IMR-90 (cell line): ENCODE results near the gene SPACA5.

Source experiments
- MAZ ChIP-seq: IDR thresholded peaks from 2 replicates; pipeline ENCODE4 v1.6.1; 2012; ENCODE audit warnings: low read depth, mild to moderate bottlenecking, low read length, improper control_type of control experiment, moderate library complexity, borderline replicate concordance
- RCOR1 ChIP-seq: IDR thresholded peaks from 2 replicates; pipeline ENCODE4 v1.6.1; 2012; ENCODE audit warnings: mild to moderate bottlenecking, low read length, improper control_type of control experiment; ENCODE audit not compliant: insufficient replicate concordance
- SMC3 ChIP-seq: fragments of 150-350 bp; IDR thresholded peaks from 2 replicates; pipeline ENCODE4 v1.6.1; 2016; ENCODE audit warnings: low read depth, mild to moderate bottlenecking, antibody characterized with exemption, low read length, moderate library complexity
- TF ChIP-seq, protein P1 (sequence below): conservative IDR thresholded peaks from 2 replicates; pipeline ENCODE4 v1.5.1; 2012; ENCODE audit warnings: mild to moderate bottlenecking, low read depth, low read length, improper control_type of control experiment

DNA sequence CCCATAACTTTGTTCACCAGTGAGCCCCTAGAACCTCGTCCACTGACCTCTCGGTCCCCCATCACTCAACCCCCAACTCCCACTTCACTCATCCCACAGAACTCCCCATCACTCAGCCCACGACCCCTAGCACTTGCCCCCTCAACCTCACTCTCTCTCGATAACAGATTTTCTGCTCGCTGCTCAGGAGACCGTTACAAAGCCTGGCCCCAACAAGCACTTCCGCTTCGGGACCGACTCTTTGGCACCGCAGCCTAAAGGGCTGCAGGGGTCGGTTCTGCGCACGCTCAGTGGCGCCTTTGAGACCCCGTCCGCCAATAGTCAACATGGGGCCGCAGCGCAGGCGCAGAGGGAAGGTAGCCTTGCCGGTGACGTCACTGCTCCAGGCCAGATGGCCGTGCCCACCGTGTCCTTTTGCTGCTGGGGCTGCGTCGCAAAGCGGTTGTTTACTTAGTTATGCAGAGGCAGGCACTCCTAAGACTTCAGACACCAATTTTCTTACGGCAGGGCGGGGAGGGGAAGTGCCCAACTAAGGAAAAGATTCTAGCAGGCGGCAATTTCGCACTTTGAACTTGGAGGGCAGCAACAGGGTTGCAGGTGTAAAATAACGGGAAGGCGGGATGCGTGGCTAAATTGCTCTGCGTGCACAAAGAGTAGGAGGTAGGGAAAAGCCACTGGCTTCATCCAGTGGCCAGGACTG, 2.9 kb upstream of the SPACA5 start, which contains the start of gene ZNF182:
- TF ChIP-seq MAZ: no peak
- no peak for TF ChIP-seq RCOR1
- TF ChIP-seq, protein P1, sequence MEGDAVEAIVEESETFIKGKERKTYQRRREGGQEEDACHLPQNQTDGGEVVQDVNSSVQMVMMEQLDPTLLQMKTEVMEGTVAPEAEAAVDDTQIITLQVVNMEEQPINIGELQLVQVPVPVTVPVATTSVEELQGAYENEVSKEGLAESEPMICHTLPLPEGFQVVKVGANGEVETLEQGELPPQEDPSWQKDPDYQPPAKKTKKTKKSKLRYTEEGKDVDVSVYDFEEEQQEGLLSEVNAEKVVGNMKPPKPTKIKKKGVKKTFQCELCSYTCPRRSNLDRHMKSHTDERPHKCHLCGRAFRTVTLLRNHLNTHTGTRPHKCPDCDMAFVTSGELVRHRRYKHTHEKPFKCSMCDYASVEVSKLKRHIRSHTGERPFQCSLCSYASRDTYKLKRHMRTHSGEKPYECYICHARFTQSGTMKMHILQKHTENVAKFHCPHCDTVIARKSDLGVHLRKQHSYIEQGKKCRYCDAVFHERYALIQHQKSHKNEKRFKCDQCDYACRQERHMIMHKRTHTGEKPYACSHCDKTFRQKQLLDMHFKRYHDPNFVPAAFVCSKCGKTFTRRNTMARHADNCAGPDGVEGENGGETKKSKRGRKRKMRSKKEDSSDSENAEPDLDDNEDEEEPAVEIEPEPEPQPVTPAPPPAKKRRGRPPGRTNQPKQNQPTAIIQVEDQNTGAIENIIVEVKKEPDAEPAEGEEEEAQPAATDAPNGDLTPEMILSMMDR: no peak
- no peak for TF ChIP-seq SMC3
